ENCODE data around the gene ABR.
"Not testable (repeated sequence)": the region's sequence is repeated elsewhere in the genome, so short reads cannot be mapped to it uniquely, and the experiment has no call there.

The ABR gene

DNA sequence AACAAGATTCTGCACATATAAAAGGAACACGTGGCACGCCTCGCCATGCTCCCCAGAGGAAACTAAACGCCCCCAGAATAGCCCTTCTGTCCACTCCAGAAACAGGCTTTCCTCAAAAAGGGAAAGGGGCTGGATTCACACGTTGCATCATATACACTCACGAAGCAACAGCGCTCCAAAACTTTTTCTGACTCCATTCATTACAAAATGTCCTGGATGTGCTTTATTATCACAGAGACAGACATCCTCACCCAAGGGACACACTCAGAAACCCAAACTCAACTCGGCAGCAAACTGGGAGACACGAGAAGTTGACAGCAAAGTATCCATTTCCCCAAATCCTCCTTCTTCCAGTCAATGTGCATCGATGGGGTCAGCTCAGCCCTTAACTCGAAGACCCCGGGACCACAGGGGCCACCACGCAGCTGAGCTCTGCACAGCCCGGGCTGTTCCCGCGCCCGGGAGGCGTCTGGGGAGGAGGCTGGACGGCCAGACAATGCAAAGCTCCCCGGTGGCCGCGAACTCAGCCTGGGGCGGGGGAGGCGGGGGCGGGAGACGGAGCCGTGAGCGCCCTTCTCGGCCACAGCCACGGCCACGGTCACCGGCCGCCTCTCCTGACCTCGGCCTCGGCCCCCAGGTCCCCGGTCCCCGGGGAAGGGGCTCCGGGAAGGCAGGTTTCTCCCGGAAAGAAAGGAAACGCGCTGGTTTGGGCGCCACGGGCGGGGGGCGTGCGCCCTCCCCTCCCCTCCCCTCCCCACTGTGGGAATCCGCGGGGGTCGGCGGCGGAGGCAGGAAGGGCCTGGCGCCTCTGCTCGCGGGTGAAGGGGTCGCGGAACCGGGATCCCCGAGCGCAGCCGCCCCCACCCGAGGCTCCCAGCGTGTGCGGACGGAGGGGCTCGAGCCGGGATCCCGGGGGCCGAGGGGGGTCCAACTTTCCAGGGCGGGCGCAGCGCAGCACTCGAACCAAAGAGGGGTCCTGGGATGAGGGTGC lies 201.4 kb downstream of the ABR start:
- Histone ChIP-seq H3K4me3 (ENCODE audit: control insufficient read depth in 1 of 7, extremely low read depth in 1 of 7, insufficient read depth in 4 of 7, low read depth in 2 of 7, low read length in 6 of 7) (peak overlapping the region in 2 of 7 experiments; percentile 23 to 48), H3K4me1 (ENCODE audit: control extremely low read depth in 1 of 4, control insufficient read depth in 4 of 4, insufficient read depth in 4 of 4, low read length in 3 of 4) (peaks cover 0 to 19% (median 13%) of the 10 kb centered on the region in 4 experiments), H3K36me3 (ENCODE audit: control insufficient read depth in 4 of 4, insufficient read depth in 4 of 4, low read length in 3 of 4) (no peaks in the 10 kb centered on the region), H3K27ac (ENCODE audit: insufficient read depth in 1 of 2, low read depth in 1 of 2, low read length in 2 of 2, poor library complexity in 1 of 2, severe bottlenecking in 2 of 2) (no peak overlapping the region), H3K9me3 (ENCODE audit: control extremely low read depth in 1 of 5, control insufficient read depth in 4 of 5, insufficient read depth in 2 of 5, low read depth in 1 of 5, low read length in 4 of 5) (no peaks in the 10 kb centered on the region), H3K27me3 (replicated peaks in 2 of 5; ENCODE audit: control insufficient read depth in 4 of 5, insufficient read depth in 5 of 5, low read length in 4 of 5) (peaks cover 17 to 42% (median 20%) of the 10 kb centered on the region in 5 experiments)
- ChIA-PET POLR2A (no interaction called here), CTCF (interaction anchor here (2.8 to 8.4 kb wide), 4 partner anchors 99 to 183 kb away, joined by 12 to 38 read pairs (median 26); no protein-coding TSS in a partner anchor)
- WGBS (ENCODE audit: insufficient coverage): 3% methylated on average over 51 of the region's 72 CpGs
- no peak for DNase-seq

DNA sequence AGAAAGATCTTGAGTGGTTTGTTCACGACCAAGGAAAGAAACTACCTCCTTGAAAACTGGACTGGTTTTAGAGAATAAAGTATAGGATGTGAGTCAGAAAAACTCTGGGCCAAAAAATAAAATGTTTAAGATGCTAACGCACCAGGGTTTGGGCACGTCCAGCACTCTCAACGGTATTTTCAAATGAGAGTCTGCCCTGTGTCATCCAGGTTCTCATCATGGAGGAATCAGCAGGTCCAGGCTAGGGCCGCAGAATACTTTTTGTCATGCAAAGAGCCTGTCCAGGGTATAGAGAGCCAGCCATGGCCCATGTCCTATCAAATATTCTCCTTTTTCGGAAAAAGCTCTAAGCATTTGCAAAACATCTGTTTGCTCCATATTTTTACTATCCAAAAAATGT lies 202.6 kb downstream of the ABR start:
- H3K27ac ChIP-seq (ENCODE audit: insufficient read depth in 1 of 2, low read depth in 1 of 2, low read length in 2 of 2, poor library complexity in 1 of 2, severe bottlenecking in 2 of 2): no peak overlapping the region
- H3K9me3 ChIP-seq (ENCODE audit: control extremely low read depth in 1 of 5, control insufficient read depth in 4 of 5, insufficient read depth in 2 of 5, low read depth in 1 of 5, low read length in 4 of 5): no peaks in the 10 kb centered on the region
- peaks cover 0 to 19% (median 13%) of the 10 kb centered on the region in 4 experiments for H3K4me1 ChIP-seq (ENCODE audit: control extremely low read depth in 1 of 4, control insufficient read depth in 4 of 4, insufficient read depth in 4 of 4, low read length in 3 of 4)
- no peak for DNase-seq
- peaks cover 17 to 48% (median 20%) of the 10 kb centered on the region in 5 experiments for H3K27me3 ChIP-seq (replicated peaks in 2 of 5; ENCODE audit: control insufficient read depth in 4 of 5, insufficient read depth in 5 of 5, low read length in 4 of 5)
- CTCF ChIA-PET: interaction anchor here (0.5 kb wide), 1 partner anchor 11 kb away, joined by 3 read pairs; no protein-coding TSS in a partner anchor
- POLR2A ChIA-PET: no interaction called here
- no peaks in the 10 kb centered on the region for H3K36me3 ChIP-seq (ENCODE audit: control insufficient read depth in 4 of 4, insufficient read depth in 4 of 4, low read length in 3 of 4)
- WGBS (ENCODE audit: insufficient coverage): 82% methylated on average over 6 of the region's 6 CpGs
- H3K4me3 ChIP-seq (ENCODE audit: control insufficient read depth in 1 of 7, extremely low read depth in 1 of 7, insufficient read depth in 4 of 7, low read depth in 2 of 7, low read length in 6 of 7): no peak overlapping the region

DNA sequence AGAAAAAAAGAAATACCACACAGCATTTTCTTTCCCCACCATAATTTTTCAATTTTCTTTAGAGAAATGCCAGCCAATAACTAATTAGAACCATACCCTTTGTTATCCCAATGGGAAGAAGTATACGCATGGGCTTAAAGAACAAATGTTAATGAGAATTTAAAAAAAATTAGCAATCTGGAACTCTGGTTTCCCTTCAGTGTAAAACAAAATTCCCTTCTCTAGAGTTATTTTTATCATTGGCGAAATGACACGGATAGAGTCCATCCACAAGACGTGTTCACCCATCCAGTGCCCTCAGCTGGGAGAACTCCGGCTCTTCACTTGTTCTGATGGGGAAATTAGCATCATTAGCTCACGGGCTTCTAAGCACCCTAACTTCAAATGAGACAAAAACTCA lies 203.5 kb downstream of the ABR start:
- DNase-seq: no peak
- CTCF ChIA-PET: interaction anchor here (1.1 kb wide), 1 partner anchor 179 kb away, joined by 3 read pairs; no protein-coding TSS in a partner anchor
- Histone ChIP-seq H3K27ac (ENCODE audit: insufficient read depth in 1 of 2, low read depth in 1 of 2, low read length in 2 of 2, poor library complexity in 1 of 2, severe bottlenecking in 2 of 2) (no peak overlapping the region), H3K36me3 (ENCODE audit: control insufficient read depth in 4 of 4, insufficient read depth in 4 of 4, low read length in 3 of 4) (no peaks in the 10 kb centered on the region), H3K4me1 (ENCODE audit: control extremely low read depth in 1 of 4, control insufficient read depth in 4 of 4, insufficient read depth in 4 of 4, low read length in 3 of 4) (peaks cover 0 to 19% (median 13%) of the 10 kb centered on the region in 4 experiments), H3K4me3 (ENCODE audit: control insufficient read depth in 1 of 7, extremely low read depth in 1 of 7, insufficient read depth in 4 of 7, low read depth in 2 of 7, low read length in 6 of 7) (no peak overlapping the region), H3K27me3 (replicated peaks in 2 of 5; ENCODE audit: control insufficient read depth in 4 of 5, insufficient read depth in 5 of 5, low read length in 4 of 5) (peaks cover 17 to 48% (median 20%) of the 10 kb centered on the region in 5 experiments), H3K9me3 (ENCODE audit: control extremely low read depth in 1 of 5, control insufficient read depth in 4 of 5, insufficient read depth in 2 of 5, low read depth in 1 of 5, low read length in 4 of 5) (no peaks in the 10 kb centered on the region)
- POLR2A ChIA-PET: interaction anchor here (0.8 kb wide), 1 partner anchor 76 kb away, joined by 3 read pairs; no protein-coding TSS in a partner anchor
- WGBS (ENCODE audit: insufficient coverage): 98% methylated on average over 4 of the region's 6 CpGs

DNA sequence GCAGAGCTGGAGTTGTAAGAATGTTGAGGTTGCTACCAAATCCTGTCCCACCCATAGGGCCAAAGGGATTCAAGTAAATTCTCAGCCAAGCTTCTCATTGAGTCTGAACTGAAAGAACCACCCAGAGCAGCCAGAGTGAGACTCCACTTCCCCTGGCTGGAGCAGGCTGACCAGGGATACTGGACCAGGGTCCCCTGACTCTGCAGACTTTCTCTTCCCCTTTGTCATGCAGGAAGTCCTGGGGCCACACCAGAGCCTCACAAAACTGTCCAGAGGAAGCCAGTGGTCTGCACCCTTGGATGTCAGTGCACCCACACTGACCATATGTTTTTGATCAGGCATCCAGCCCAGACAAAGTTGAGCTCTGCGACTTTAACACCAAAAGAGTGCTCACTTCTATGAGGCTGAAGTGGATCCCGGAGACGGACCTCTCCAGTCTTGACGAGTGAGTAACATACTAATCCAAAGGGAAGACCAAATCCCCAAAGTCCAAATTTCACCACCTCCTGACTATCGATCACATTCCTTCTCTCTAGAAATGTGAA lies 204.3 kb downstream of the ABR start:
- WGBS (ENCODE audit: insufficient coverage): 77% methylated on average over 4 of the region's 5 CpGs

DNA sequence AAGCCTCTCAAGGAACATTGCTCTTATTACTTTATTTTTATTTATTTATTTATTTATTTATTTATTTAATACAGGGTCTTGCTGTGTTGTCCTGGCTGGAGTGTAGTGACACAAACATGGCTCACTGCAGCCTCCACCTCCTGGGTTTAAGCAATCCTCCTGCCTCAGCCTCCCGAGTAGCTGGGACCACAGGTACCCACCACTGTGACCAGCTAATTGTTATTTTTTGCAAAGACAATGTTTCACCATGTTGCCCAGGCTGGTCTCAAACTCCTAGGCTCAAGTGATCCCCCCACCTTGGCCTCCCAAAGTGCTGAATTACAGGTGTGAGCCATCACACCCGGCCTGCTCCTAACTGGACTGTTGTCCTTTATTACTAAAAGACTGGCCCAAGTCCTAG lies 205.0 kb downstream of the ABR start:
- H3K36me3 ChIP-seq (ENCODE audit: control insufficient read depth in 4 of 4, insufficient read depth in 4 of 4, low read length in 3 of 4); DNase-seq; H3K4me3 ChIP-seq (ENCODE audit: control insufficient read depth in 1 of 7, extremely low read depth in 1 of 7, insufficient read depth in 4 of 7, low read depth in 2 of 7, low read length in 6 of 7); CTCF ChIA-PET; H3K27ac ChIP-seq (ENCODE audit: insufficient read depth in 1 of 2, low read depth in 1 of 2, low read length in 2 of 2, poor library complexity in 1 of 2, severe bottlenecking in 2 of 2); H3K9me3 ChIP-seq (ENCODE audit: control extremely low read depth in 1 of 5, control insufficient read depth in 4 of 5, insufficient read depth in 2 of 5, low read depth in 1 of 5, low read length in 4 of 5); POLR2A ChIA-PET; H3K4me1 ChIP-seq (ENCODE audit: control extremely low read depth in 1 of 4, control insufficient read depth in 4 of 4, insufficient read depth in 4 of 4, low read length in 3 of 4): not testable (repeated sequence)
- peaks cover 17 to 60% (median 24%) of the 10 kb centered on the region in 5 experiments for H3K27me3 ChIP-seq (replicated peaks in 2 of 5; ENCODE audit: control insufficient read depth in 4 of 5, insufficient read depth in 5 of 5, low read length in 4 of 5)
- WGBS (ENCODE audit: insufficient coverage): 92% methylated on average over 2 of the region's 2 CpGs

More for the DNA sequence above, 204.3 kb downstream of the ABR start:
- ChIA-PET POLR2A (interaction anchor here (0.6 to 0.8 kb wide), 2 partner anchors 75 to 1039 kb away, joined by 3 read pairs; no protein-coding TSS in a partner anchor), CTCF (interaction anchor here (0.6 kb wide), 1 partner anchor 954 kb away, joined by 4 read pairs; no protein-coding TSS in a partner anchor)
- H3K4me3 ChIP-seq (ENCODE audit: control insufficient read depth in 1 of 7, extremely low read depth in 1 of 7, insufficient read depth in 4 of 7, low read depth in 2 of 7, low read length in 6 of 7): no peak overlapping the region
- peaks cover 0 to 16% (median 11%) of the 10 kb centered on the region in 4 experiments for H3K4me1 ChIP-seq (ENCODE audit: control extremely low read depth in 1 of 4, control insufficient read depth in 4 of 4, insufficient read depth in 4 of 4, low read length in 3 of 4)
- no peaks in the 10 kb centered on the region for H3K9me3 ChIP-seq (ENCODE audit: control extremely low read depth in 1 of 5, control insufficient read depth in 4 of 5, insufficient read depth in 2 of 5, low read depth in 1 of 5, low read length in 4 of 5)
- H3K36me3 ChIP-seq (ENCODE audit: control insufficient read depth in 4 of 4, insufficient read depth in 4 of 4, low read length in 3 of 4): no peaks in the 10 kb centered on the region
- H3K27me3 ChIP-seq (replicated peaks in 2 of 5; ENCODE audit: control insufficient read depth in 4 of 5, insufficient read depth in 5 of 5, low read length in 4 of 5): peaks cover 16 to 55% (median 20%) of the 10 kb centered on the region in 5 experiments
- DNase-seq: no peak
- H3K27ac ChIP-seq (ENCODE audit: insufficient read depth in 1 of 2, low read depth in 1 of 2, low read length in 2 of 2, poor library complexity in 1 of 2, severe bottlenecking in 2 of 2): no peak overlapping the region

DNA sequence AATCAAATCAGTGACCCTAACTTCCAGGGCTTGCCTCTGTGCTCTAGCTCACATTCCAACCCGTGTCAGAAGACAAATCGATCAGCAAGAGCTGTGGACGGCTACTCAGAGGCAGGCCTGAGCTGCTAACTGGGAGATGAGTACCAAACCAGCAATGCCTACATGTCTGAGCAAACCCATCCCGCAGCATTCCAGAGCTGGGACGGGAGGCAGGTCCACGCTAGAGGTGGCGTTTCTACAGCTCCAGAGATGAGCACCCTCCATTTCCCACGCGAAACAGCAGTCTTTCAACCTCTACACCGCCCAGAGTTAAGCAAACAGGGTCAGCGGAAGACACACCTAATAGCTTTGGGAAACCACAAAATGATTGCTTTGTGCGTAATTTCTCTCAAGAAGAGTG lies 206.7 kb downstream of the ABR start:
- WGBS (ENCODE audit: insufficient coverage): 89% methylated on average over 12 of the region's 12 CpGs
- no peak for DNase-seq
- Histone ChIP-seq H3K9me3 (ENCODE audit: control extremely low read depth in 1 of 5, control insufficient read depth in 4 of 5, insufficient read depth in 2 of 5, low read depth in 1 of 5, low read length in 4 of 5) (no peaks in the 10 kb centered on the region), H3K27ac (ENCODE audit: insufficient read depth in 1 of 2, low read depth in 1 of 2, low read length in 2 of 2, poor library complexity in 1 of 2, severe bottlenecking in 2 of 2) (no peak overlapping the region), H3K36me3 (ENCODE audit: control insufficient read depth in 4 of 4, insufficient read depth in 4 of 4, low read length in 3 of 4) (no peaks in the 10 kb centered on the region), H3K4me1 (ENCODE audit: control extremely low read depth in 1 of 4, control insufficient read depth in 4 of 4, insufficient read depth in 4 of 4, low read length in 3 of 4) (peaks cover 0 to under 1% (median 0%) of the 10 kb centered on the region in 4 experiments), H3K27me3 (replicated peaks in 2 of 5; ENCODE audit: control insufficient read depth in 4 of 5, insufficient read depth in 5 of 5, low read length in 4 of 5) (peaks cover 16 to 67% (median 25%) of the 10 kb centered on the region in 5 experiments), H3K4me3 (ENCODE audit: control insufficient read depth in 1 of 7, extremely low read depth in 1 of 7, insufficient read depth in 4 of 7, low read depth in 2 of 7, low read length in 6 of 7) (no peak overlapping the region)
- CTCF ChIA-PET: interaction anchor here (0.9 to 1.2 kb wide), 2 partner anchors 8 to 55 kb away, joined by 3 read pairs; no protein-coding TSS in a partner anchor
- POLR2A ChIA-PET: no interaction called here
